ENCODE results near the gene DOCK4.

Gene DOCK4

GRCh38 chr7:111789870-111790269 lies 416.3 kb downstream of the DOCK4 start:
- DNase-seq = no peak

DNA sequence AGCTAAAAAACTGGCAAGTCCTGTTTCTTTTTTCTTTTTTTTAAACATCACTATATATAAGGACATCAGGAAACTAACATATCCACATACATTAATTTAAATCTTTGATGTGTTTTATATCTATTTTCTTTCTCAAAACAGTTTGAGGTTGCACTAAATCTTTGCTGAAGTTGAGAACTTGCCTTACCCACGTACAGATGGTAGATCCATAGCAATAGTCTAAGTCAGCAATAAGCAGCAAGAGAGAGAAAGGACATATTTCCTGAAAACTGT lies 417.2 kb downstream of the DOCK4 start:
- DNase-seq = no peak

GRCh38 chr7:111788286-111789047 lies 417.7 kb downstream of the DOCK4 start:
- DNase-seq = no peak

DNA sequence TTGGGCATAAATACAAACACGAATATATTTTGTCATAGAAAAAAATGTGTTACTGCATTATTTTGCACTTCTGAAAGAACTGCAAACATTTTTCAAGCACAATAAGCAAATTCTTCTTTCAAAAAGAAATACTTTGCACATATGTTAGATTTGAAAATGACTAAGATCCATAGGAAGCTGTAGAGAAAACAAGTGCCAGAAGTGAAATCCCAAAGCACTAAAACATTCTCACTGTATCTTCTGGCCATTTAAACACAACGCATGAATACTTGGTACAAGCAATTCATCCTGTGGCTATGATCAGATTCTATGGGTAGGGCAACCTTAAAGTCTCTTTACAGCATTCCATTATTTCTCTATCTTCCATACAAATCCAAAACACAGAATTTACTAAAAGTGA lies 418.5 kb downstream of the DOCK4 start:
- no peak for DNase-seq

- DNase-seq = no peak
Observed at GRCh38 chr7:111787099-111787498, 419.1 kb downstream of the DOCK4 start.

GRCh38 chr7:111785076-111785475 lies 421.1 kb downstream of the DOCK4 start:
- DNase-seq = no peak

- no peak for DNase-seq
Observed at GRCh38 chr7:111784296-111784695, 421.9 kb downstream of the DOCK4 start.

DNA sequence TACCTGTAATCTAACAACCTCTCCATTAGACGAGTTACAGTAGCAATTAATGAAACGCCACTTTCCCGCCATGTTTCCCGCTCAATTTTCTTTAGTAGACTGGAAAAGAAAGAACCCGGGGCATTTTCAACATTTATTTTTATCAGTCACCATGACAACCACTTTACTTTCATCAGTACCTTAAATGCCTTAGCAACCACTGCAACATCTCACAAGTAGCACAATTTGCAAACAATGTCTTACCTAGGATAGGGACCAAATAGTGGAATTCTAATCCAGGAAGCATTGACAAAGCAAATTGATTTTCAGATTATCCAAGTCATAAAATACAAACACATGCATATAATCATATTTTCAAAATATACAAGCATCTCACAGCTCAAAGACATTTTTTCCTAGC lies 422.3 kb downstream of the DOCK4 start:
- DNase-seq = no peak

- no peak for DNase-seq
Observed at GRCh38 chr7:111780527-111780926, 425.7 kb downstream of the DOCK4 start.

DNA sequence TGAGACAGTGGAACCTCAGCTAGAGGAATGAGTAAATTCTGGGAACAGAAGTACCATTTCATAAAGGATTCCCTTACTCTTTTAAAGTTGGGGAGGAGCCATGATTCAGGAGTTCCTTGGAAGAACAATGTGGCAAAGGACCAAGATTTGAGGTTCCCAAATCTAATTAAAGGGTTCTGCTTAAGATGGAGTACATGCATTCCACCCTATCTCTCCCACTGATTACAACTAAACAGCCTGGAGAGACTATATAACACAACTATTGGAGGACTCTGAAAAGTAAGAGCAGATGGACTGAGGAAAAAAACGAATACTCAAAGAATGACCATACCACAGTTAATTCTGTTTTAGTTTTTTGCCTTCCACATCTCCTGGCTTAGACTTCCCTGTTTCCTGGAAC lies 431.0 kb downstream of the DOCK4 start:
- DNase-seq = no peak

DNA sequence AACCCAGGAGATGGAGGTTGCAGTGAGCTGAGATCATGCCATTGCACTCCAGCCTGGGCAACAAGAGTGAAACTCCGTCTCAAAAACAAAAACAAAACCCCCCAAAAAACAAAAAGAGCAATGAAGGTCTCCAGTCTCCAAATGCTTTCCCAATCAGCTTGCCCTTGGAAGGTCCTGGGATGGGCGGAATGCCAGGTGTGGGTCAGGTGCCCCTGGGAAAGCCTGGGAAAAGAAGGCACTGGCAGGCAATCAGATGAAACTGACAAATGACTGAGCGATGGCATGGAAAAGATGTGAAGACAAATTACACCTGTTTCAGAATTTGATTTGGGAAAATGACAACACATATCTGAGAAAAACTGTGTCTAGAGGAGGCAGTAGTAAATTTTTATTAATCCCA lies 433.5 kb downstream of the DOCK4 start:
- no peak for DNase-seq

DNA sequence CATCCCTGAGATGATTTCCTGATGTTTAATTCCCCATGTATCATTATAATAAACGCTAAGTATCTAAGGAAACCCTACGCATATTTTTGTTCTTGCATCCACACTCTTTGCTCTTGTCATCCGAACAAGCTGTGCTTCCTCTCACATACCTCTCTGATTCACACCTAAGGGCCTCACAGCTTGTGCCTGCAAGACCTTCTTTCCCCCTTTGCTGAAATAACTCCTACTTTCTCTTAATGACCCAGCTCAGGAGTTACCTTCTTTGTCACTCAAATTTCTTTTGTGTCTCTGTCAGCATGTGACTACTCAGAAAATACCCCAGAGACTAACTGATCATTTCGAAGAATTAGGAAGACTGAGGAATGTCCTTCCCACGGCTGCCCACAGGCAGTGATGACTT lies 434.6 kb downstream of the DOCK4 start:
- no peak for DNase-seq

DNA sequence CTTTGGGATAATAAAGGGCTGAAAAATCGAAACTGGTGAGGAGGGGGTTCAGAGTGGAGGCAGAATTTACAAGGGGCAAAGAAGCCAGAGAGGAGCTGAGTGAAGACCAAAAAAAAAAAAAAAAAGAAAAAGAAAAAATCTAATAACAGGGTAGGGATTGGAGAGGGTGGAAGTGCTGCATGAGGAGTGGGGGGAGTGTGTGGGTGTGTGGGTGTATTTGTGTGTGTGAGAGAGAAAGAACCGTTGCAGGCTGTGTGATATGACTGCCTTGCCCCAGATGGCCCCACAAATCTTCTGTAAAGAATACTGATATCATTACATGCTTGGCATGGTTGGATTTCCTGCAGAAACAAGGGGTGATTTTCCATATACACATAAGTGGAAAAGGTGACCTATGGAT lies 436.1 kb downstream of the DOCK4 start:
- DNase-seq = no peak

DNA sequence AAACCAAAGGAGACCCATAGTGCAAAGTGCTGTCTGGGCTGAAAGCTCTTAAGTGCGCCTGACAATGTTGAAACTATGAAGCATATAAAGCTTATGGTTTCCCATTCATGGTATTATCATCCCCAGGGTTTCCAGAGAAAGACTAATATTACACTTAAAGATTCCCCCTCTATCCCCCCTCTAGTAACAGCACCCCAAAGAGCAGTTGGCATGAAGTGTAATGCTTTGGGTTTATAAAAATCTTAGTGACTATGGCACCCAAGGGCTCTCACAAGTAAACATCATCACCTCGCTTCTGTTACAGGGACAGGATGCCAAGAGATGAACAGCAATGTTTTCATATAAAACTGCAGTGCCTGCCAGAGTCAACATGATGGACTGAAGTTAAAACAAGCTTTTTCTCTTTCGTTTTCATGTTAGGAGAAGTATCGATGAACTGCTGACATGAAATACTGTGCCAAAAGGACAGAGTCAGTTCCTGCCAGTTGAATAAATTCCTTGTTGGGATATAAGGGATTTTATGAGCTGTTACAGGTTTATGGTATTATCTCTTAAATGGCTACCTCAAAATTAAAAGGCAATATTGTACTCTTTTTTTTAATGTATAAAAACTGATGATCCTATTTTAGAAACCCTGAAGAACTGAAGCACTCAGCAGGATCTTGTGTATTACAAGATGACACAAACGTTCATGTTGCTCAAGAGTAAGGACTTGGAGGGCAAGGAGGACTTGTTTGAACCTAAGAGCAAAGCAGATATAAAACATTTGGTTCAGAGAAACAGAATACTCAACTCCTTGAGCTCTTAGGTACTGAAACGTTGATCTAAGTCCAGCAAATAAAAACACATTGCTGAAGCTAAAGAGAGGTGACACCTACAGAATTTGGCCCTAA lies 440.2 kb downstream of the DOCK4 start:
- peak; percentile 33 for DNase-seq

DNA sequence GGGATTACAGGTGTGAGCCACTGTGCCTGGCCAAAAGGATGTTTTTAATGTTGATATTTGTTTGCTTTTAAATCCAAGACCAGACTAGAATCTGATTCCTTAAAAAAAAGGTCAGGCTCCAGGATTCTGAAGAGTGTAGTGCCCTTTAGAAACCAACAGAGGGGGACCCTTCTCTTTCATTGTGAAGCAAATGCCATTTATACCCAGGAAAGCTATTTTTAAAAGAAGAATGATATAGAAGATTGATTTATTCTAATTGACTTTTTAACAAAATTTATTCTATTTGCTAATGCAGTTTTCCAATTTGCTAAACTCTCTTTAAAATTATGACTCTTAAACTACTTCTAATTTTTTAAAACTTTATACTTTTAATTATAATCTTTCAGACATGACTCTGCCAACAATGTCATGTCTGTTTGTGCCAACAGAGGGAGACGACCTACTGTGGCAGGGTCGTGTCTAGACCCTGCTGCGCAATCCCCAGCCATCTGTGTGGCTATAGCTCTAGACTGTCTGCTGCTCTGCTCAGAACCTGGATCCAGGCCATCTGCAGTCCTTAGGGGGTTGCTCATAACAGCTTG lies 442.9 kb downstream of the DOCK4 start:
- peak; percentile 43 for DNase-seq

DNA sequence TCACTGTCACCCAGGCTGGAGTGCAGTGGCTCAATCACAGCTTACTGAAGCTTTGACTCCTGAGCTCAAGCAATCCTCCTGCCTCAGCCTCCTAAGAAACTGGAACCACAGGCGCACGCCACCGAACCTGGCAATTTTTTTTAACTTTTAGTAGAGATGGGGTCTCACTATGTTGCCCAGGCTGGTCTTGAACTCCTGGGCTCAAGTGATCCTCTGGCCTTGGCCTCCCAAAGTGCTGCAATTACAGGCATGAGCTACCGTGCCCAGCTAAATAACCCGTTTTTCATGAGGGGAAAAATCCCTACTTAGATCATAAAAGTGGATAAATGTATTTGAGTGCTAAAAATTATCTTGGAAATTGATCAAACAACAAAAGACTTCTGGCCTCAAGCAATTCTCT lies 443.4 kb downstream of the DOCK4 start:
- DNase-seq = no peak

DNA sequence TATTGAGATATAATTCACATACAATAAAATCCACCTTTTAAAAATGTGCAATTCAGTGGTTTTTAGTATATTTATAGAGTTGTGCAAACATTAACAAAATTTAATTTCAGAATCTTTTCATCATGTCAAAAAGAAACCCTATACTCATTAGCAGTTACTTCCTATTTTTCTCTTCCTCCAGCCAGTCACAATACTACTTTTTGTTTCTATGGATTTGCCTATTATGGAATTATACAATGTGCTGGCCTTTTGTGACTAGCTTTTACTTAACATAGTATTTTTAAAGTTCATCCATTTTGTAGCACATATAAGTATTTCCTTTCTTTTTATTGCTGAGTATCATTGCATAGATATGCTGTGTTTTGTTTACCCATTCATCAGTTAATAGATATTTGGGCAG lies 444.0 kb downstream of the DOCK4 start:
- DNase-seq = no peak

DNA sequence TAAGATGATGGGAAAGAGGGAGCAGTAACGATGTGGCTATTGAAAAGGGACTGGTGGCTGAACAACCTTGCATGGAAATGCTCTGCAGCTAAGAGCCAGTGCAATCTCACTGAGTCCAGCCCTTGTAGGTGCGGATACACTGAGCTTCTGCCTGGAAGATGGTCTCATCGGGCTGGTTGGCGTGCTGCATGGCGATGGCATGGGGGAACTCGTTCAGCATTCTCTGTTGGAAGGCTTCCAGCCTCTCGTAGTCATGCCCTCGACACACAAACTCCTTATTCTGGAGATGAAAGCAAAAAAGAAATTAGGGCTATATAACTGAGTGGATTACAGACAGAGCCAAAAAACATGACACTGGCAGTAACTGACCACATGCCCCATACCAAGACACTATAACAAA lies 446.2 kb downstream of the DOCK4 start:
- DNase-seq = no peak

DNA sequence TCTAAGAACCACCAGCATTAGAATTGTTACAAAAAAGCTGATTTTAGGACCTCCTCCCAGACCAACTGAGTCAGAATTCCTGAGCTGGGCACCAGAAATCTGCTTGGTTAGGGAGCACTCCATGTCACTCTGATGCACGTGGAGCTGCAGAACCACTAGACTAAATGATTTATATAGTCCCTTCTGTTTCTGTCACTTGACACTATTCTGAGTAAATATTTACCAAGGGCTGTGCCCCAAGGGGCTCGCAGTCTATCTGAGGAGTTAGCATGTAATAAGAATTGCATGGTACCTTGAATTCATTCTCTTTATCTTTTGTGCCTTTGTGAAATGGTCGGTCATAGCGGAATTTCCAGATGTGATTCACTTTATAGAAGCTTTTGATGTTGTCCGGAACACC lies 447.9 kb downstream of the DOCK4 start:
- no peak for DNase-seq

GRCh38 chr7:111756687-111757178 lies 449.5 kb downstream of the DOCK4 start:
- DNase-seq = peak; percentile 34

DNA sequence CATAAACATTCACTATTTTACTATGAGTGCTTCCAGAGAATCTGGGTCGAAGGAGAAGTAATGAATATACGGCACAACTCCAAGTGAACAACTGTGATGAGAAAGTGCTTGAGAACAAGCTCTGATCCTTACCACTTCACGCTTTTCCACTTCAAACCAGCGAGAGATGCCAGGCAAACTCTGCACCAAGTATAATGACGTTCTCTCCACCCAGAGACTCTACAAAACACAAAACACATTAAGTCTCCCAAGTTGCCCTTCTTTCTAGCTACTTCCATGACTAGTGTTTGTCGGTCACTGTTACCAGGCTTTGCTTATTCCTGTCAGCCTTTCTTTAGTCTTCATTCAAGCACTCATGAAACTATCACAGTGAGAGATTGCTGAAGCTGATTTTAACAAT lies 450.8 kb downstream of the DOCK4 start:
- DNase-seq = no peak

DNA sequence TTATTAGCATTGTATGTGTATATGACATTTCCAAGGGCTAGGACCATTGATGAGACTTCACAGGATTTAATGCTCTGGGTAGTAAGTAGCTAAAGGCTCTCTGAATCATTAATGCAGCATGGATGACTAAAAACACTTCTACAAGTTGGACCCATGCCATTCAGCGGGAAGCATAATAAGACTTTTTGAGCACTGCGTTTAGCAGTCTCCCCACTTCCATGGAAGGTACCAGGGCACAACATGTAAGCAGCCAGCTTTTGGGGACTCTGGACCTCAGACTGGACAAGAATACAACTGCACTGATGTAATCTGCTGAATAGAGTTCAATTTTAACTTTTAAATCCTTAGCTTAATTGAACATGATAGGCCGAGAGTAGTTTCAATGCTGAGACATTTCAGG lies 452.2 kb downstream of the DOCK4 start:
- DNase-seq = no peak

DNA sequence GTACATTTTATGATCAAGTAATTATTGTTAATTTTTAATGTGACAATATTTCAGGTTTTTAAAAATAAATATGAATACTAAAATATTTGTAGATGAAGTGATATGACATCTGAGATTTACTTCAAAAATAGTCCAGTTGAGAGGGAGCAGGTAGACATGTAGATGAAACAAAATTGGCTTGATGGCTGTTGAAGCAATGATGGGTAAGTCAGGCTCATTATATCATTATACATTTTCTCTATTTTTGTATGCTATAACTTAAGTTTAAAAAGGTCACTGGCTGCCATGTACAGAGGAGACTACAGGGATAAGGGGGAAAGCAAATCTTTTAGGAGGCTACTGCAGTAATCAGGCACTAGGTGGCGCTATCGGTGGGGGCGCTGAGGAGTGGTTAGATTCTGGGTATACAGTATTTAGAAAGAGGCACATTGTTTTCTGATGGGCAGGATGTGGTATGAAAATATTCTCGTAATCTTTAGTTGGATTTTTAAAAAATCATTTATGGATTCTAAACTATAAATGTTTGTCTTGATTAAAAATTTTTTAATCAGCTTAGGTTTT lies 454.1 kb downstream of the DOCK4 start:
- peak; percentile 59 for DNase-seq

DNA sequence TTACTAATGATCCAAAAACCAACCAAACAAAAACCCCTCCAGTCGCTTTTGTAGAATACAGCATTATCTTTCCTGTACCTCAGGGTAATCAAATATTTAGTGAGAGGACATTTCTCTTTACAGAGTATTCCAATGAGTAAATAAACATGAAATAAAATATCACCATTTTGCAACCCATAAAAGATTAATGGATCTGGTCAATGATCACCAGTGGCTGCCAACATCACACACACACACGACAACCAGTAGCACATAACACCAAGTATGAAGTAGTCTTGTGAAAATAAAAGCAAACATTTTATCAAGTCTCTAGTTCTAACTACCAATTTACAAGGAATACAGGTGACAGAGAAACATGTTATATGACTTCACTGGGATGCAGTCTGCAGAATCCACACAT lies 455.3 kb downstream of the DOCK4 start:
- no peak for DNase-seq
